Measurements from ENCODE around the gene PCDHA6. TPM values are rescaled to one million over a fixed set of nuclear protein-coding genes. Genes with fewer than 3 reads are reported as not detected.
"Not testable (repeated sequence)": the region's sequence is repeated elsewhere in the genome, so short reads cannot be mapped to it uniquely, and the experiment has no call there.

Gene PCDHA6
- total RNA-seq, 4 donors from 2014 or later: 0.12 to 1.5 (median 0.99) TPM

GRCh38 chr5:140794595-140795258 is 33.0 kb upstream of the PCDHA6 start, which contains the start of gene PCDHA2:
PCDHA2 (plus strand) TSS chr5:140794852.
- no peak for TF ChIP-seq CTCF (IDR thresholded peaks at IDR 0.05)
- no peak for DNase-seq (ENCODE audit: low spot score)
- no peak for ATAC-seq (ENCODE audit: low FRiP score)

- TF ChIP-seq CTCF (IDR thresholded peaks at IDR 0.05): no peak
- ATAC-seq (ENCODE audit: low FRiP score) (no peak), DNase-seq (ENCODE audit: low spot score) (no peak)
These were observed 32.5 kb upstream of the PCDHA6 start for GRCh38 chr5:140795259-140795641.

- ATAC-seq (ENCODE audit: low FRiP score); DNase-seq (ENCODE audit: low spot score): not testable (repeated sequence)
These were observed 31.6 kb upstream of the PCDHA6 start for GRCh38 chr5:140796072-140796717.

GRCh38 chr5:140796718-140797095 is 31.1 kb upstream of the PCDHA6 start:
- no peak for DNase-seq (ENCODE audit: low spot score)
- TF ChIP-seq CTCF (IDR thresholded peaks at IDR 0.05): no peak
- ATAC-seq (ENCODE audit: low FRiP score): no peak

- no peak for TF ChIP-seq CTCF (IDR thresholded peaks at IDR 0.05)
- ATAC-seq (ENCODE audit: low FRiP score): no peak
- DNase-seq (ENCODE audit: low spot score): no peak
These were observed 26.8 kb upstream of the PCDHA6 start, which contains the start of gene PCDHA3 for GRCh38 chr5:140800816-140801493. PCDHA3 (plus strand) TSS chr5:140801057.

- ATAC-seq (ENCODE audit: low FRiP score): no peak
- TF ChIP-seq CTCF (IDR thresholded peaks at IDR 0.05): no peak
- DNase-seq (ENCODE audit: low spot score): no peak
These were observed 26.3 kb upstream of the PCDHA6 start for GRCh38 chr5:140801494-140801841.

GRCh38 chr5:140802381-140802780 is 25.4 kb upstream of the PCDHA6 start:
- not testable (repeated sequence) for DNase-seq (ENCODE audit: low spot score); ATAC-seq (ENCODE audit: low FRiP score)

GRCh38 chr5:140802781-140803271 is 24.9 kb upstream of the PCDHA6 start:
- DNase-seq (ENCODE audit: low spot score) (no peak), ATAC-seq (ENCODE audit: low FRiP score) (no peak)
- no peak for TF ChIP-seq CTCF (IDR thresholded peaks at IDR 0.05)
